C4-2B (cell line): ENCODE measurements around the gene HS3ST2.

Experiments
- ZFX ChIP-seq: fragments of 450-650 bp; IDR thresholded peaks from 2 replicates; pipeline ENCODE4 v1.6.1; 2017
- TF ChIP-seq, protein P1 (sequence below): fragments of 450-650 bp; conservative IDR thresholded peaks from 2 replicates; pipeline ENCODE4 v1.5.1; 2017; ENCODE audit warnings: mild to moderate bottlenecking

- TF ChIP-seq, protein P1, sequence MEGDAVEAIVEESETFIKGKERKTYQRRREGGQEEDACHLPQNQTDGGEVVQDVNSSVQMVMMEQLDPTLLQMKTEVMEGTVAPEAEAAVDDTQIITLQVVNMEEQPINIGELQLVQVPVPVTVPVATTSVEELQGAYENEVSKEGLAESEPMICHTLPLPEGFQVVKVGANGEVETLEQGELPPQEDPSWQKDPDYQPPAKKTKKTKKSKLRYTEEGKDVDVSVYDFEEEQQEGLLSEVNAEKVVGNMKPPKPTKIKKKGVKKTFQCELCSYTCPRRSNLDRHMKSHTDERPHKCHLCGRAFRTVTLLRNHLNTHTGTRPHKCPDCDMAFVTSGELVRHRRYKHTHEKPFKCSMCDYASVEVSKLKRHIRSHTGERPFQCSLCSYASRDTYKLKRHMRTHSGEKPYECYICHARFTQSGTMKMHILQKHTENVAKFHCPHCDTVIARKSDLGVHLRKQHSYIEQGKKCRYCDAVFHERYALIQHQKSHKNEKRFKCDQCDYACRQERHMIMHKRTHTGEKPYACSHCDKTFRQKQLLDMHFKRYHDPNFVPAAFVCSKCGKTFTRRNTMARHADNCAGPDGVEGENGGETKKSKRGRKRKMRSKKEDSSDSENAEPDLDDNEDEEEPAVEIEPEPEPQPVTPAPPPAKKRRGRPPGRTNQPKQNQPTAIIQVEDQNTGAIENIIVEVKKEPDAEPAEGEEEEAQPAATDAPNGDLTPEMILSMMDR: no peak
- TF ChIP-seq ZFX: no peak
These were observed 3.7 kb upstream of the HS3ST2 start for GRCh38 chr16:22810226-22810625.
